Dedifferentiated amniotic fluid mesenchymal stem cell (primary cell): Measurements from ENCODE around the gene IQCK.
A peak's percentile ranks its signal among the peaks of the same experiment; 100 is the strongest.
"Not testable (repeated sequence)": the region's sequence is repeated elsewhere in the genome, so short reads cannot be mapped to it uniquely, and the experiment has no call there.

ENCODE experiments used
- DNase-seq: peaks from one replicate; pipeline ENCODE4 v3.0.0-alpha.2; 2016; ENCODE audit errors: extremely low spot score

The IQCK gene, protein sequence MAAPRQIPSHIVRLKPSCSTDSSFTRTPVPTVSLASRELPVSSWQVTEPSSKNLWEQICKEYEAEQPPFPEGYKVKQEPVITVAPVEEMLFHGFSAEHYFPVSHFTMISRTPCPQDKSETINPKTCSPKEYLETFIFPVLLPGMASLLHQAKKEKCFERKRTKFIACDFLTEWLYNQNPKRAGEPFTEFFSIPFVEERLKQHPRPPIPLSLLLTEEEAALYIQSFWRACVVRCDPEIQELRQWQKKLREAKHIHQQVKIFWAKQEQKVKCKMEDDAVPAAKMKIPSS

DNA sequence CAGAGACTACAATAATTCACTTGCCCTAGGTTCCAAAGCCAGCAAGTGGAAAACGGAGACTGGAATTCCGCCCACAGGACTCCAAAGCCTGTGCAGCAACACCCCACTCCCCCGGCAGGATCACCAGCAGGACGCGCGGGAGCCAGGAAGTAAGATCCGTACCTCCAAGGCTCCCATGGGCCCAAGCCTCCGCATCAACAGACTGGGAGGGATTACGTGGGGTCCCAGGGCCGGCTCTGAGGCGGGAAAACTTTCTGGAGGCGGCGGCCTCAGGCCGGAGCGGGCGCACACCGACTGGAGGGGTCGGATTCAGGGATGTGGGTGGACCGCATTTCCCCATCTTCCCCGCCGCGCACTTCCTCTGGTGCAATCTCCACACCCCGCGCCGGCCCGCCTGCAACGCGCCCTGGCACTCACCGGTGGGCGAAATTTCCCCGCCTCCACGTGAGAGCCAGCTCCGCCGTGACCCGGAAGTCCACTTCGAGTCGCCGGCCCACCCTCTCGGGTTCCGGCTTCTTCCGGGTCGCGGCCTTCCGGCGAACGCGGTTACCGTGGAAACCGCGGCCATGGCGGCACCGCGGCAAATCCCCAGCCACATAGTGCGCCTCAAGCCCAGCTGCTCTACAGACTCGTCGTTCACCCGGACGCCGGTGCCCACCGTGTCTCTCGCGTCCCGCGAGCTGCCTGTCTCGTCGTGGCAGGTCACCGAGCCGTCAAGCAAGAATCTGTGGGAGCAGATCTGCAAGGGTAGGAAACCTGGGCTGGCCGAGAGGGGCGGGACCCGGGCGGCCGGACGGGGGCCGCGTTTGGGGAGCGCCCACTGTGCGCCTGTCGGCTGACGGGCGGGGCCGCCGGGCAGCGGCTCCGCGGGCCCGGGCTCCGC, at the start of gene IQCK, which contains the start of gene KNOP1:
TSS of gene IQCK (plus strand) at position 531 of the 883 bp plus-strand sequence. CDS start at position 567, 36 bp downstream.
TSS of gene KNOP1 (minus strand) at position 487 of the 883 bp plus-strand sequence. CDS start 3,192 bp downstream, outside the sequence.
- DNase-seq = peak; percentile 74

DNA sequence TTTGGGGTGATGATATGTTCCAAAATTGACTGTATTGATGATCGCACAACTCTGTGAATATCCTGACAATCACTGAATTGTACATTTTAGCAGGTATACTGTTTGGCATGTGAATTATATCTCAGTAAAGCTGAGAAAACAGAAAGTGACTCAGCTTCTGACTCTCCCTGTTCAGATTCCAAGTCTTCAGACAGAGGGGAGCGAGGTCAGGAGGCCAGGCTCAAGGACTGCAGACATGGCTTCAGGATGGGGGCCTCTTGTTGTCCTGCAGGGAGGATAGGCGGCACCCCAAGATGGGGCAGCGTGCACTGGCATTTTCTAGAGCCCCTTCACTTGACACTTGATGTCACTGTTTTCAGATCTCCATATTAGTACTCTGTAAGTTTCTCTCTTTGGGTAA, 45.7 kb upstream of the IQCK start:
- DNase-seq = no peak

DNA sequence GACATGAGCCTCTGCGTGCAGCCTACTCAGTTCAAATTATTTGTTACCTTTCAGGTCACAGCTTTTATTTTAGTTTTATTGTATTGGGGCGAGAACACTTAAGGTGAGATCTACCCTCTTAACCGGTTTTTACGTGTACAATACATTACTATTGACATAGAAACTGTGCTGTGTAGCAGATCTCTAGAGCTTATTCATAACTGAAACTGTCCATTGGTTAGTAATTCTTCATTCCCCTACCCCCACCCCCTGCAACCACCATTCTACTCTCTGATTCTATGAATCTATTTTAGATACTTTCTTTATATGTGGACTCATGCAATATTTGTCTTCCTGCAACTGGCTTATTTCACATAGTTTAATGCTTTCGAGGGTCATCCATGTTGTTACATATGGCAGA, 43.6 kb upstream of the IQCK start:
- DNase-seq = no peak

DNA sequence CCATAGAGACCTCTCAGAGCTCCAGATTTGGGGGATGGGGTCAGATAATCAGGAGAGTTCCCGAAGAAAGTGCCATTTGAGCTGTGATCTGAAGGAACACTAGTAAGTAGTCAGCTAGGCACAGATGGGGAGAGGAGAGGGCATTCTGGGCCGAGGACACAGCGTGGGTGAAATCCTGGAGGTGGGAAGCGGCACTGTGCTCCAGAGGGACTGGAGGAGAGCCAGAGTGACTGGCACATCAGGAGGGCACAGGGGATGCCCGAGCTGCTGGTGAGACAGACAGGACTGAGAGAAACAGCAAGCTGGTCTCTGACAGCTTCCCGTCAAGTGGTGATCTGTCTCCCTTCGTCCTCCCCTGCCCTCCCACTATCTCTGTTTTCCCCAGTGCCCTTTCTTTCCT, 40.7 kb upstream of the IQCK start:
- no peak for DNase-seq

DNA sequence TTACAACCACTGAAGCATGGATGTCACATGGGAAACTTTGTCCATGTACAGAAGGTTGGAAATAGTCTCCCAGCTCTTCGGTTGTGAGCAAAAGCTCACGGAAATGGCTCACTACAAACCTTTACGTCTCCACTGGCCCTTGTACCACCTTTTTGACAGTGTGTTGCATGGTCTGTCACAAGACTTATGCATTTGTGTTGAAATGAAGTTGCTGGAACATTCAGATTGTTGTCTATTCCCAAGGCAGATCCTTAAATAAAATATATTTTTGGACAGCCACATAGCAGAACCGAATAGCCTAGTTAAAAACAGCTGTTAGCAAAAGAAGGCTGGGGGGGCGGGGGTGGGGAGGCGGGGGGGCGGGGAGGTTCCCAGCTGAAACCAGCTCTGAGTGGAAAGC, 39.3 kb upstream of the IQCK start:
- no peak for DNase-seq

DNA sequence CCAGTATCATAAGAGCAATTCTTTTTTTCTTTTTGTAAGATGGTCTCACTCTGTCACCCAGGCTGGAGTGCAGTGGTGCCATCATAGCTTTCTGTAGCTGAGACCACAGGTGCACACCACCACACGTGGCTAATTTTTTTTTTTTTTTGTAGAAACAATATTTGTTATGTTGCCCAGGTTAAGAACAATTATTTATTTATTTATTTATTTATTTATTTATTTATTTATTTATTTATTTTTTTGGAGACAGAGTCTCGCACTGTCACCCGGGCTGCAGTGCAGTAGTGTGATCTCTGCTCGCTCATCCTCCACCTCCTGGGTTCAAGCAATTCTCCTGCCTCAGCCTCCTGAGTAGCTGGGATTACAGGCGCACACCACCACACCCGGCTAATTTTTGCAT, 38.8 kb upstream of the IQCK start:
- DNase-seq = not testable (repeated sequence)

DNA sequence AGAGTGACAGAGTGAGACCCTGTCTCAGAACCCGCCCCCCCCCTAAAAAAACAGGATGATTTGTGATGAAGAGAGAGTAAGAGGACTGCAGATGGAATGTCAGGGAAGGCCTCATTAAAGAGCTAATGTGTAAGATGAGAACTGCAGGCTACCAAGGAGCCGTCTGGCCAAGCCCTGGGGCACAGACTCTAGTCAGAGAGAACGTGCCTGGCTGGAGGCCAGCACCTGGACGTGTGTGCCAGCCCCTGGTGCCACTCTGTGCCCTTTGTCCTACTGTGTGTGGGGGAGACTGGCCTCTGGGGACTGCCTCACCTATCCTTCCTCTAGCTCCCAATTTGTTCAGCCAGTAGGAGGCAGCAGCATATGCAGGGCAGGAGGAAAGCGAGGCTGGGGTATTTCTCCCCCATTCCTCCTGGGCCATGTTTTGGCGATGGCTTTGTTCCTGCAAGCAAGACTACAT, 37.2 kb upstream of the IQCK start:
- DNase-seq = no peak

DNA sequence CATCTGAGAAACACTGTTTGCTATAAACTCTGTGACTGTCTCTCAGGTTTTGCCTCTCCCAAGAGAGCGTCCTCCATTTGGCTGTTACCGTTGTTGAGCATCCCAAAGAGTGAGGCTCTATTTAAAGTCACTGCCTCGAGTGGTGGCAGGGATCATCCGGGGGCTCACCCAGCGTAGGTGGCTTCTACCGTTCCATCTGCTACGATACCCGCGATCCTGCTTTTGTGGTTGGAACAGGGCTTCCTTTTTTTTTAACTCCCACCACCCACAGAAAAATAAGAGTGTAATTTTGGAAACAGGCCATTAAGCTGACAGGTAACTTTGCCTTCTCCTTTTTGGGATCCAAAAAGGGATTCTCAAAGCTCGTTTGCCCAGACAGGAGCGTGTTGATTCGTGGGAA, 36.4 kb upstream of the IQCK start:
- DNase-seq = no peak

DNA sequence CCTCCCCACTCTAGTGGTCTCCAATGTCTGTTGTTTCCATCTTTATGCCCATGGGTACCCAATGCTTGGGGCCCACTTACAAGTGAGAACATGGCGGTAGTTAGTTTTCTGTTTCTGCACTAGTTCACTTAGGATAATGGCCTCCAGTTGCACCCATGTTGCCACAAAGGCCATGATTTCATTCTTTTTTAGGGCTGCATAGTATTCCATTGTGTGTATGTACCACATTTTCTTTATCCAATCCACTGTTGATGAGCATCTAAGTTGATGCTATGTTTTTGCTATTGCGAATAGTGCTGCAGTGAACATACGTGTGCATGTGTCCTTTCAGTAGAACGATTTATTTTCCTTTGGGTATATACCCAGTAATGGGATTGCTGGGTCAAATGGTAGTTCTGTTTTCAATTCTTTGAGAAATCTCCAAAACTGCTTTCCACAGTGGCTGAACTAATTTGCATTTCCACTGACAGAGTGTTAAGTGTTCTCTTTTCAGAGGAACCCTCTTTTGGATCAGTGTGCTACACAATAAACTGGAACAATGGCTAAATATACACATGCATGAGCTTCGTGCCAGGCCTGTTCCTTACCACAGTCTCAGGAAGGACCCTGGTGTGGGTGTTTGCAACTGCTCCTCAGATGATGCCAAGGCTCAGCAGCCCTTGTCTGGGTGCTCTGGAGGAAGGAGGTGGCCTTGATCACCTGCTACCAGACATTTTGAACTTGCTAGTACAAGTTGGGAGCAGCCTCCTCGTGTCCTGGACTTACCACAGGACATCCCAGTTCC, 34.4 kb upstream of the IQCK start:
- no peak for DNase-seq

DNA sequence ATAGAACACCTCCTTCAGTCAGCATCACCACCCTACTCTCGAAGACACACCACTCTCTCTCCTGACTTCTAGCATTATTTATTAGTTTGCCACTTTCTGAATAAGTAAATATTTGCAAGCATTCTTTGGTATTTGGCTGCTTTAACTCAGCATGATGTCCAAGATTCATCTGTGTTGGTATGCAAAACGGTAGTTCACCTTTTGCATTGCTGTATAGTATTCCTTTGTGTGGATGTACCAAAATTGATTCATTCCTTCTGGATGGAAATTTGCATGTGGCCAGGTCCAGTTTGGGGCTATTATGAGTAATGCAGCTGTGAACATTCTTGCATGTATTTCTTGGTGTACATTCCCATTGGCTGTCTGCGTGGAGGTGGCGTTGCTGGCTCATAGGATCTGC, 32.9 kb upstream of the IQCK start:
- DNase-seq = no peak

DNA sequence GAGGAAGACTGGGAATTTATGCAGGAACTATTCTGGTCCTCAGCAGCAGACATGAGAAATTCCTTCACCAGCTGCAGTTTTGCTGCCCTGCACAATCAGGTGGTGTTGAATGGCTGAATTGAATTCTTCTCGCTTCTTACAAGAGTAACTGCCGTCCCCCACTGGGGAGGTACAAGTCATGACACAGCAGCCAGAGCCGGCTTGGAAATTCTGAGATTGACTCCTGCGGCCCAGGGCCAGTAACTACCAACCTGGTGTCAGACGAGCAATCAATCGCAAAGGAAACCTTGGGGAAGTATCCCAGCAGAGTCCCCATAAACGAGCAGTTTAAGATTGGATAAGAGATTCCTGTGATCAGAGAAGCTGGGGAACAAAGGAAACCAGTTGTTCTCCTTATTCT, 30.8 kb upstream of the IQCK start:
- no peak for DNase-seq

DNA sequence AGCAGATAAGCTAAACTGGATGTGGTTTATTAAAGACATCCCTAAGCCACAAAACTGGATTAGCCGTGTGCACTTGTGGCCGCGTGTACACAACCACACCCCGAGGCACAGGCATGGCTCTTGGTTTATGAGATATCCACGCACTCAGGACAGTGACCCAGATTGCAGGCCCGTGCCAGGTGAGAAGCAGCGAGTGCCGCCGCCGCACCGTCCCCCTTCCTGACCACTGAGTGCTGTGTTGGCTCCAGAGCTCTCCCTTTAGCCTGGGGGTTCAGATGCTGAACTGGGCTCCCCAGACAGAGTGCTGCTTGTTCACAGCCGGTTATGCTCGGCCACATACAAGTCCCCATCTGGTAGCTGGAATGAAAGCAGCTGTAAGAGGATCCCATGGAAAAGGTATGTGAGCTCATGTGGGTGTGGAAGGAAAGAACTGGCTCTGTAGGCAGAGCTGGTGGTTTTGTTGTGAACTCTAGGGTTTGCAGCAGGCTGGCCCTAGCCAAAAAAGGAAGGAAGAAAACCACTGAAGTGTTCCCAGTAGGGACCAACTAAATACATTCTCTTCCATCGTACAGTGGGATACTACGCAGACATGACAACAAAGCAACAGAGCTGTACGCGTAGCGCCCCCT, 29.6 kb upstream of the IQCK start:
- no peak for DNase-seq

DNA sequence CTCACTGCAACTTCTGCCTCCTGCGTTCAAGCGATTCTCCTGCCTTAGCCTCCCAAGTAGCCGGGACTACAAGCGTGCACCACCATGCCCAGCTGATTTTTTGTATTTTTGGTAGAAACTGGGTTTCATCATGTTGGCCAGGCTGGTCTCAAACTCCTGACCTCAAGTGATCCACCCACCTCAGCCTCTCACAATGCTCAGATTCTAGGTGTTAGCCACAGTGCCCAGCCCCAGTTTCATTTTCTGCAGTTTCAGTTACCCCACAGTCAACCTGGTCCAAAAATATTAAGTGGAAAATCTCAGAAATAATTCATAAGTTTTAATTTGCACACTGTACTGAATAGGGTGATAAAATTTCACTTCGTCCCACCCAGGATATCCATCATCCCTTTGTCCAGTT, 28.7 kb upstream of the IQCK start:
- DNase-seq = no peak

DNA sequence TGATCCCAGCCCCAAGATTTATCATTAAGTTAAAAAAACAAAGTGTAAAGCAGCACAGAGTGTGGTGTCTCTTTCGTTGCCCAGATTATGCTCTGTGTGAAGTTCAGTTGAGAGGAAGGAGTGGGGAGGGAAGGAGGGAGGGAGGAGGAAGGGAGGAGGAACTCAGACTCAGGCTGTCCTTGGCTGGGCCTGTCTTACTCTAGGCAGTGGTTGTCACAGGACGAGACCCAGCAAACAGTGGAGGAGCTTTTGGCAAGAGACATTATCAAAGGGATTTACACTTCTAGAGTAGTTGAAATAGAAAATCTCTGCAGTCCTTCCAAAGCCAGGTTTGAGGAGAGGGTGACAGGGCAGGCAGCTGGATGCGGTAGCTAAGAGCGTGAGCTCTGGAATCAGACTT, 27.9 kb upstream of the IQCK start:
- DNase-seq = no peak

DNA sequence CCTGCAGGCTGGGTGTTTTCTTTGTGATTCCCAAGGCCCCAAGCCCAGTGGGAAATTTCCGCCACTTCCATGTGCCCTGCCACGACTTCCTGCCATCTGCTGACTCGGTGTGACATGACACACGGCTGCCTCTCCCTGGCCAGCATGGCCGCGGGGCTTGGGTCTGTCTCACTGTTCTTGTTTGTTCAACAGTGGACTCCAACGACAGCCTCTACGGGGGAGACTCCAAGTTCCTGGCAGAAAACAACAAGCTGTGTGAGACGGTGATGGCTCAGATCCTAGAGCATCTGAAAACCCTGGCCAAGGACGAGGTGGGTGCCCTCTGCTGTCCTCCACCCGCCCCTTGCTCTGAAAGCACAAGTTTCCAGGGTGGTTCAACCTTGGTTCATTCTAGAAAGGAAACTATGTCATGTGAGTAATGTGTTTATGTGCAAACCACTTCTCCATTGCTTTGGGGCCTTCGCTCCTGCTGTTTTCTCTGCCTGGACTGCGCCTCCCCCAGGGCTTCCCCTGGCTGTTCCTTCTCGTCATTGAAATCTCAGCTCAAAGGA, 26.8 kb upstream of the IQCK start:
- no peak for DNase-seq

DNA sequence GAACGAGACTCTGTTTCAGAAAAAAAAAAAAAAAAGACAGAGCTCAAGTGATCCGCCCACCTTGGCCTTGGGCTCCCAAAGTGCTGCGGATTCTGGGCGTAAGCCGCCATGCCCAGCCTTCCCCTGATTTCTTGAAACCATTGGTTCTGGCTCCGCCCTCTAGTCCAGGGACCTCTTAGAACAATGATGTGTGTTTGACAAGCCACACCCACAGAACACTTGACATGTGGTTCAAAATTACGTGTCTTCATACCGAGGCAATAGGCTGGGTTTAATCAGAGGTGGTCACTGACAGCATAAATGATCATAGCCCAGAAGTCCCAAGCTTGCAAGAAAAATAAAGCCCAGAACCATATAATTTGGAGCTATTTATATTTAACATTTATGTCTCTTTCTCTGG, 23.1 kb upstream of the IQCK start:
- no peak for DNase-seq

DNA sequence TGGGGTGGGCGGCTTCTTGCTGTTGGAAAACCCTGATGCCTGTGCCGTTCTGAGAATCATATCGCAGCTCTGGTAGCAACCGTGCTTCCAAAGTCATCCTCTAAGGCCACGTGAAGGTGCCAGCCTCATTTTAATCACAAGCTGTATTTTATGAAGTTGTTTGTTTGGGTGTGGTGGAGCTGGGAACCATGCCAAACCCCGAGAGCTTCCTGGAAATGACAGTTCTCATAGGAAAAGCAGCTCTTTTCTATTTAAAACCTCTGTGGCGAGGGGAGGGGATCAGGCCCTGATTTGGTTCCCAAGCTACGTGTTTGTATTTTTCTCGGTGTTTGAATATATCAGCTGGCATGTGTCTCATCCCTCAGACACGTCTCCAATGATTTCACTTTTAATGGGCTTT, 21.7 kb upstream of the IQCK start:
- DNase-seq = peak; percentile 62

DNA sequence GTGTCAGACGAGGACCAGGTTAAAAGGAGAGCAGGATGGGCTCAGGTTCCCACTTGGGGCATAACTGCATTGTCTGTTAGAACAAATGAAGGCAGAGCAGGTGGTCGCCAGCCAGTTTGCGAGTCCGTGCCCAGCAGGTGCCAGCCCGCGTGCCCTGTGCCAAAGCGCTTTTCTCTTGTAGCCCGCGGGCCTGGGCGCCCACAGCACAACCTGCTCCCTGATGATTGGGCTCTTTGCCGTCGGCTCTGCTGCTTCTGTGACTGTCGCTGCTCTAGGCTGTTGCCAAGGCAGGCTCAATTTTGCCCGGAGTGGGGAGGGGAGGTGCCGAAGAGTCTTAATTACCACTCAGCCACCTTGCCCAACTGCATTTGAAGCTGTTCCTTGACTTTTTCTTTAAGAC, 21.1 kb upstream of the IQCK start:
- DNase-seq = no peak

DNA sequence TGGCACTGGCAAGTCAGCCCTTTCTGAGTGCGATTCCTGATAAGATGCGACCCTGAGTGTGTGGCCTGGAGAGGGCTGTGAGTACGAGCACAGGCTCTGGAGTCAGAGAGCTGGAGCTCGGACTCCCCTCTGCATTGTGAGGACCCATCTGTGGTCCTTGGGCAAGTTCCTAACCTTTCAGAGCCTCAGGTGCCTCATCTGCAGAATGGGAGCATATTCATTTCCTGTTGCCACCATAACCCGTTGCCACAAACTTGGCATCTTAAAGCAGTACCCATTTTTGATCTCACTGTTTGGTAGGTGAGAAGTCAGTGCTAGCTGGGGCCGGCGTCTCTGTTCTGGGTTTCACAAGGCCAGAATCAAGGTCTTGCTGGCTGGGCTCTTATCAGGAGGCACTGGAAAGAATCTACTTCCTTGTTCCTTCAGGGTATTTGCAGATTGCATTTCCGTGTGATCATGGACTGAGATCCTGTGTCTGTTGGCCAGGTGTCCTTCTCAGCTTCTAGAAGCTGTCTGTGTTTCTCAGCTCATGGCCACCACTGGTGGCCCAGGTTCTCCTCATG, 20.2 kb upstream of the IQCK start:
- DNase-seq = no peak

DNA sequence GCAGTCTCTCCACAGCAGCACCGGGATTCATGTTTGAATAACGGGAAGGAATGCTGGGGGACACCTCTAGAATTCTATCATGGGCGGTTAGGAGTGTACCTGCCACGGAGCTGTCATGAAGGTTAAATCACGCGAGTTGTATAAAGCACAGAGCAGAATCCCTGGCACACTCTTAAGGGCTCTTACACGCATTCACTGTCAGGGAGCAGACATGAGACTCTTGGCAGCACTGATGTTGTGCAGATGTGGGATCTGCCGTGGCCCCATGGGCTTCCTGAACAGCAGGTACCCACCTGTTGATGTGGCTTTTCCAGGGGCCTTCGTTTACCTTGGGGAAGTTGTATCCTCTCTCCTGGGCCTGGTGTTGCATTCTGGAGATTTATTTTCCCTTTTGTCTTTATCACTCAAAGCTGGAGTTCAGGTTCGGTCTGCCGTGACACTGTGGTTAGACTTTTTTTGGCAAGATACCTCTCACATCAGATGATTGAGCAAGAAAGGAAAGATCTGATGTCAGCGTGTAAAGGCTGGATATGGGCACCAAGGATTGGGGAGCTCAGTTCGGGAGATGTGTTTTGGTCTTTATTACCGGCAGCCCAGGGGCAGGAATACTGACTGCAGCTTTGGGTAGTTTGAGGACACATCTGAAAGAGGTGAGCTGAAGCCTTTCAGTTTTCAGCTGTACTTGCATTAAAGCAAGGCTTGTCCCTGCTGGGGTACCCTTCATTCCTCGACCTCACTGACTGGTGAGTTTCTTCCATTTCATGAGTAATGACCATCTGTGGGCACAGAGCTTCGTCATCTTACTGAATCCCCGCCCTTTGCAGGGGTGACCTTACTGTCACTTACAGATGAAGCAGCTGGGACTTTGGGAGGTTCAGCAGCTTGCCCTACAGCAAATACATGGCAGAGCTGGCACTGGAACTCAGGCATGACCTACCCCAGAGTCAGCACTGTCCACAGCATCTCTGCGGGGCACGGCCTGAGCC, 19.3 kb upstream of the IQCK start:
- peak; percentile 26 for DNase-seq
